Epithelial cell of proximal tubule (primary cell): ENCODE data around the gene BCL7B. TPM values are rescaled to one million over a fixed set of nuclear protein-coding genes. Genes with fewer than 3 reads are reported as not detected.
"Not testable (repeated sequence)": the region's sequence is repeated elsewhere in the genome, so short reads cannot be mapped to it uniquely, and the experiment has no call there.

ENCODE experiments used
- DNase-seq: peaks from one replicate; pipeline ENCODE4 v3.0.0-alpha.2; 2011; ENCODE audit warnings: low read depth
- H3K4me3 ChIP-seq: 2 replicates; pipeline ENCODE4 v1.5.1; 2011; ENCODE audit warnings: low read depth, mild to moderate bottlenecking, low read length
- CTCF ChIP-seq: conservative IDR thresholded peaks from 2 replicates; pipeline ENCODE4 v1.5.1; 2012; ENCODE audit warnings: low read depth, mild to moderate bottlenecking, low read length
- total RNA-seq: library from RNA; depleted of rRNA; stranded (reverse); fragments of >200 nt; gene quantifications from 2 replicates; pipeline ENCODE4 v1.2.3, GENCODE V29; 2015

BCL7B gene
- total RNA-seq, 1 donor from 2014 or later = 64.2 TPM

- no peak overlapping the region for H3K4me3 ChIP-seq
- DNase-seq = no peak
- TF ChIP-seq CTCF = no peak
Observed at GRCh38 chr7:73532224-73532623, 25.3 kb downstream of the BCL7B start.

- DNase-seq = no peak
- no peak overlapping the region for H3K4me3 ChIP-seq
- no peak for TF ChIP-seq CTCF
Observed at GRCh38 chr7:73530800-73531199, 26.7 kb downstream of the BCL7B start.

GRCh38 chr7:73526896-73527821 lies 30.3 kb downstream of the BCL7B start:
- no peak for DNase-seq
- no peak overlapping the region for H3K4me3 ChIP-seq
- TF ChIP-seq CTCF = no peak

GRCh38 chr7:73526158-73526494 lies 31.4 kb downstream of the BCL7B start:
- DNase-seq, H3K4me3 ChIP-seq: not testable (repeated sequence)

GRCh38 chr7:73522105-73522872 lies 35.2 kb downstream of the BCL7B start, which contains the start of gene BAZ1B:
BAZ1B (minus strand) TSS chr7:73522293; CDS start chr7:73521933, 360 bp downstream.
- peak within 1 kb of the TSS; percentile 77 for H3K4me3 ChIP-seq
- no peak for TF ChIP-seq CTCF
- peak; percentile 75 for DNase-seq

GRCh38 chr7:73521636-73522104 lies 35.8 kb downstream of the BCL7B start:
- DNase-seq = no peak
- no peak for TF ChIP-seq CTCF
- H3K4me3 ChIP-seq = peak overlapping the region; percentile 77

GRCh38 chr7:73520673-73521635 lies 36.5 kb downstream of the BCL7B start:
- H3K4me3 ChIP-seq = peak overlapping the region; percentile 77
- no peak for TF ChIP-seq CTCF
- no peak for DNase-seq
